Measurements from ENCODE around the gene CBLB. TPM values are rescaled to one million over a fixed set of nuclear protein-coding genes. Genes with fewer than 3 reads are reported as not detected.

CBLB gene
- polyA plus RNA-seq, 2 of the 4 experiments (the other 2 are of a cell fraction): 6.8 to 16.2 TPM

- no peak for TF ChIP-seq ELK1 (IDR thresholded peaks at IDR 0.05; ENCODE audit: low read depth, low read length)
- TF ChIP-seq JUN (IDR thresholded peaks at IDR 0.05): no peak
- no peak for TF ChIP-seq ZC3H11A (IDR thresholded peaks at IDR 0.05)
- TF ChIP-seq TFCP2L1 (CRISPR knock-in tag; IDR thresholded peaks at IDR 0.05): no peak
- TF ChIP-seq ATOH8 (CRISPR knock-in tag; IDR thresholded peaks at IDR 0.05; ENCODE audit: low read depth): no peak
Observed at GRCh38 chr3:105714453-105714852, 154.4 kb downstream of the CBLB start (continued).

- H3K4me1 ChIP-seq: no peaks in the 10 kb centered on the region
- peak; percentile 28 for FAIRE-seq
- ChIA-PET POLR2A (no interaction called here), CTCF (no interaction called here)
- no peak overlapping the region for H3K4me2 ChIP-seq
- WGBS (ENCODE audit: missing lambda C conversion rate): 72% methylated on average over 1 of the region's 1 CpG
- no peak for ATAC-seq
- no peak for TF ChIP-seq ZNF302 (CRISPR knock-in tag; IDR thresholded peaks at IDR 0.05)
- no peak for TF ChIP-seq HOXA7 (CRISPR knock-in tag; IDR thresholded peaks at IDR 0.05)
- no peak for TF ChIP-seq ELK1 (IDR thresholded peaks at IDR 0.05; ENCODE audit: low read depth, low read length)
- no peak for TF ChIP-seq NFE2L2 (conservative IDR thresholded peaks at IDR 0.05; ENCODE audit: low read length)
- no peak for TF ChIP-seq CBX2 (IDR thresholded peaks at IDR 0.05; ENCODE audit: borderline replicate concordance, low read depth)
- no peak for TF ChIP-seq JUN (IDR thresholded peaks at IDR 0.05)
- no peak for TF ChIP-seq HOXB5 (CRISPR knock-in tag; IDR thresholded peaks at IDR 0.05)
- TF ChIP-seq PHF8 (IDR thresholded peaks at IDR 0.05; ENCODE audit: borderline replicate concordance, low read depth): no peak
- no peak for TF ChIP-seq MYC (IDR thresholded peaks at IDR 0.05; ENCODE audit: borderline replicate concordance, low read length)
- TF ChIP-seq FOSB (CRISPR knock-in tag; IDR thresholded peaks at IDR 0.05): no peak
- TF ChIP-seq TFCP2L1 (CRISPR knock-in tag; IDR thresholded peaks at IDR 0.05): no peak
- TF ChIP-seq, protein P1, sequence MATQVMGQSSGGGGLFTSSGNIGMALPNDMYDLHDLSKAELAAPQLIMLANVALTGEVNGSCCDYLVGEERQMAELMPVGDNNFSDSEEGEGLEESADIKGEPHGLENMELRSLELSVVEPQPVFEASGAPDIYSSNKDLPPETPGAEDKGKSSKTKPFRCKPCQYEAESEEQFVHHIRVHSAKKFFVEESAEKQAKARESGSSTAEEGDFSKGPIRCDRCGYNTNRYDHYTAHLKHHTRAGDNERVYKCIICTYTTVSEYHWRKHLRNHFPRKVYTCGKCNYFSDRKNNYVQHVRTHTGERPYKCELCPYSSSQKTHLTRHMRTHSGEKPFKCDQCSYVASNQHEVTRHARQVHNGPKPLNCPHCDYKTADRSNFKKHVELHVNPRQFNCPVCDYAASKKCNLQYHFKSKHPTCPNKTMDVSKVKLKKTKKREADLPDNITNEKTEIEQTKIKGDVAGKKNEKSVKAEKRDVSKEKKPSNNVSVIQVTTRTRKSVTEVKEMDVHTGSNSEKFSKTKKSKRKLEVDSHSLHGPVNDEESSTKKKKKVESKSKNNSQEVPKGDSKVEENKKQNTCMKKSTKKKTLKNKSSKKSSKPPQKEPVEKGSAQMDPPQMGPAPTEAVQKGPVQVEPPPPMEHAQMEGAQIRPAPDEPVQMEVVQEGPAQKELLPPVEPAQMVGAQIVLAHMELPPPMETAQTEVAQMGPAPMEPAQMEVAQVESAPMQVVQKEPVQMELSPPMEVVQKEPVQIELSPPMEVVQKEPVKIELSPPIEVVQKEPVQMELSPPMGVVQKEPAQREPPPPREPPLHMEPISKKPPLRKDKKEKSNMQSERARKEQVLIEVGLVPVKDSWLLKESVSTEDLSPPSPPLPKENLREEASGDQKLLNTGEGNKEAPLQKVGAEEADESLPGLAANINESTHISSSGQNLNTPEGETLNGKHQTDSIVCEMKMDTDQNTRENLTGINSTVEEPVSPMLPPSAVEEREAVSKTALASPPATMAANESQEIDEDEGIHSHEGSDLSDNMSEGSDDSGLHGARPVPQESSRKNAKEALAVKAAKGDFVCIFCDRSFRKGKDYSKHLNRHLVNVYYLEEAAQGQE (IDR thresholded peaks at IDR 0.05): no peak
- no peak for TF ChIP-seq ESRRA (IDR thresholded peaks at IDR 0.05; ENCODE audit: borderline replicate concordance, low read length)
- TF ChIP-seq MAX (IDR thresholded peaks at IDR 0.05): no peak
- no peaks in the 10 kb centered on the region for H3K9me3 ChIP-seq
- no peak for DNase-seq (ENCODE audit: low read depth in 1 of 2, low spot score in 1 of 2)
- no peak overlapping the region for H3K27ac ChIP-seq
- H3K4me3 ChIP-seq: no peak overlapping the region
Observed at GRCh38 chr3:105708980-105709379, 159.8 kb downstream of the CBLB start.

DNA sequence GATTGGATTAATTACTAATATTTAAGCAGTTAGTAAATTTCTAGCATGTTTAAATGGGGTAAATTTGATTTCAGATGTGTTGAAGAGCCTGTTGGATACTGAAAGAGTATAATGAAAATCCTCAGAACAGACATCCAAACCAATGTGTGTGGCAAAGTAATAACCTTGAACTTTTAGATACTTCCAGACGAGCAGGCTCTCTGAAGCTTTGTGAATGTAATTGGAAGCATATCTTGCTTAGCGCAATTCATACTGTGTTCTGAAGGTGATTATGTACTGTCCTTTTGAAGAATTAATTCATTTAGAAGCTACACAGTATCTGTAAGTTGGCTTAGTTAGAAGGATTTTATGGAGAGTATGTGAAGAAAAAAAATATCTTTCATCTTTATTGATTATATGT lies 161.8 kb downstream of the CBLB start:
- ChIA-PET POLR2A (no interaction called here), CTCF (no interaction called here)
- FAIRE-seq (no peak), ATAC-seq (no peak), DNase-seq (ENCODE audit: low read depth in 1 of 2, low spot score in 1 of 2) (no peak)
- WGBS (ENCODE audit: missing lambda C conversion rate): 95% methylated on average over 2 of the region's 2 CpGs
- Histone ChIP-seq H3K9me3 (no peaks in the 10 kb centered on the region), H3K4me3 (no peak overlapping the region), H3K4me2 (no peak overlapping the region), H3K27ac (no peak overlapping the region), H3K4me1 (no peaks in the 10 kb centered on the region)
- TF ChIP-seq RFX5 (IDR thresholded peaks at IDR 0.05) (no peak), RAD21 (conservative IDR thresholded peaks at IDR 0.05 in 1 of 2, IDR thresholded peaks at IDR 0.05 in 1 of 2) (no peak), FOSL2 (IDR thresholded peaks at IDR 0.05) (no peak), FOSL2 (CRISPR knock-in tag; IDR thresholded peaks at IDR 0.05) (no peak), NR3C1 (IDR thresholded peaks at IDR 0.05) (no peak), RARB (CRISPR knock-in tag; IDR thresholded peaks at IDR 0.05) (no peak), KDM1A (IDR thresholded peaks at IDR 0.05; ENCODE audit: low read depth) (no peak), HDAC2 (IDR thresholded peaks at IDR 0.05) (no peak), ESRRA (IDR thresholded peaks at IDR 0.05; ENCODE audit: borderline replicate concordance, low read length) (no peak), JUN (IDR thresholded peaks at IDR 0.05) (no peak), RNF2 (IDR thresholded peaks at IDR 0.05; ENCODE audit: borderline replicate concordance, low read depth) (no peak), MAFK (IDR thresholded peaks at IDR 0.05; ENCODE audit: partially characterized antibody) (no peak), MAZ (IDR thresholded peaks at IDR 0.05; ENCODE audit: borderline replicate concordance, low read depth, low read length) (no peak)

Measured in A549 (cell line).